Astrocyte (in vitro differentiated cells and primary cell): Measurements from ENCODE around the gene BMF.

Experiments
- CTCF ChIP-seq: IDR thresholded peaks from 2 replicates; pipeline ENCODE4 v1.5.1; 2011; ENCODE audit warnings: low read depth, mild to moderate bottlenecking, inconsistent platforms, low read length, moderate library complexity; ENCODE audit not compliant: insufficient read depth
- EZH2 ChIP-seq: IDR thresholded peaks from 2 replicates; pipeline ENCODE4 v1.6.1; 2012; ENCODE audit warnings: mild to moderate bottlenecking, low read length, inconsistent platforms; ENCODE audit not compliant: insufficient read depth

- TF ChIP-seq CTCF (no peak), EZH2 (no peak)
These were observed 28.0 kb upstream of the BMF start for GRCh38 chr15:40136470-40137302.
